PC-3 (cell line): ENCODE measurements around the gene PPP1R3G.

Source experiments
- CTCF ChIP-seq: fragments of 300-600 bp; sonication (generic); conservative IDR thresholded peaks from 2 replicates; pipeline ENCODE4 v1.5.1; 2017; ENCODE audit warnings: antibody characterized with exemption, low read depth, mild to moderate bottlenecking, low read length
- EZH2 ChIP-seq: fragments of 300-600 bp; sonication (generic); IDR thresholded peaks from one replicate; pipeline ENCODE4 v1.6.1; 2017; ENCODE audit warnings: antibody characterized with exemption, mild to moderate bottlenecking, low read length; ENCODE audit not compliant: unreplicated experiment

DNA sequence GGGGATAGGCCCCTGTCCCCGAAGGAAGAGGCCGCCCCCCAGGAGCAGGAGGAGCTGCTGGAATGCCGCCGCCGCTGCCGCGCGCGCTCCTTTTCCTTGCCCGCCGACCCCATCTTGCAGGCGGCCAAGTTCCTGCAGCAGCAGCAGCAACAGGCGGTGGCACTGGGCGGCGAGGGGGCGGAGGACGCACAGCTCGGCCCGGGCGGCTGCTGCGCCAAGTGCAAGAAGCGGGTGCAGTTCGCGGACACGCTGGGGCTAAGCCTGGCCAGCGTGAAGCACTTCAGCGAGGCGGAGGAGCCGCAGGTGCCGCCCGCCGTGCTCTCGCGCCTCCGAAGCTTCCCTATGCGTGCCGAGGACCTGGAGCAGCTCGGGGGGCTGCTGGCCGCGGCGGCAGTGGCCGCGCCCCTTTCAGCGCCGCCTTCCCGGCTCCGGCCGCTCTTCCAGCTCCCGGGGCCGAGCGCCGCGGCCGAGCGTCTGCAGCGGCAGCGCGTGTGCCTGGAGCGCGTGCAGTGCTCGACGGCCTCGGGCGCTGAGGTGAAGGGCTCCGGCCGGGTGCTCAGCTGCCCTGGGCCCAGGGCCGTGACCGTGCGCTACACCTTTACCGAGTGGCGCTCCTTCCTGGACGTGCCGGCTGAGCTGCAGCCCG, 630 bp downstream of the PPP1R3G start:
- TF ChIP-seq CTCF (no peak), EZH2 (no peak)
